Measurements from ENCODE around the gene RAD51D.

Gene RAD51D

DNA sequence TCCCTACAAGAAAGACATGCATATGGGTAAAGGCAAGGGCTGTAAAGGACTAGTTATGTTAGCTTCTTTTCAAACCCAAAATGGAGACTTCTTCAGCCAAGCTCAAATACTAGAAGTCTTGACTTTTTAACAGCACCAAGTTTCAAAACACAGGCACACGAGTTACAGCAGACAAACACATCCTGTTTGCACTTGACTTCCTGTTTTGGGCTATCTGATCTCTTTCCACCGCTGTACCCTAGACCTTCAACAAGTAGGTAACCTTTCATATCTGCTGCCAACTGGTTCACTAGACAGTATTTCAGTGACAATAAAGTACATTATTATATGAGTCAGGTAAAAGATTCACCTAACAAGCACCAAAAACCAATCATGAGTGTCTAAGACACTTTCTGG lies 68.5 kb downstream of the RAD51D start:
- TF ChIP-seq POLR2AphosphoS5 (IDR thresholded peaks at IDR 0.05; ENCODE audit: low read depth) (0 out of 2 replicates have a peak, but pooled peaks have one; percentile 23), SPI1 (IDR thresholded peaks at IDR 0.05; ENCODE audit: borderline replicate concordance, low read depth) (peak; percentile 96), GABPA (IDR thresholded peaks at IDR 0.05; ENCODE audit: low read depth) (peak; percentile 60)
- TF ChIP-seq, protein P1, sequence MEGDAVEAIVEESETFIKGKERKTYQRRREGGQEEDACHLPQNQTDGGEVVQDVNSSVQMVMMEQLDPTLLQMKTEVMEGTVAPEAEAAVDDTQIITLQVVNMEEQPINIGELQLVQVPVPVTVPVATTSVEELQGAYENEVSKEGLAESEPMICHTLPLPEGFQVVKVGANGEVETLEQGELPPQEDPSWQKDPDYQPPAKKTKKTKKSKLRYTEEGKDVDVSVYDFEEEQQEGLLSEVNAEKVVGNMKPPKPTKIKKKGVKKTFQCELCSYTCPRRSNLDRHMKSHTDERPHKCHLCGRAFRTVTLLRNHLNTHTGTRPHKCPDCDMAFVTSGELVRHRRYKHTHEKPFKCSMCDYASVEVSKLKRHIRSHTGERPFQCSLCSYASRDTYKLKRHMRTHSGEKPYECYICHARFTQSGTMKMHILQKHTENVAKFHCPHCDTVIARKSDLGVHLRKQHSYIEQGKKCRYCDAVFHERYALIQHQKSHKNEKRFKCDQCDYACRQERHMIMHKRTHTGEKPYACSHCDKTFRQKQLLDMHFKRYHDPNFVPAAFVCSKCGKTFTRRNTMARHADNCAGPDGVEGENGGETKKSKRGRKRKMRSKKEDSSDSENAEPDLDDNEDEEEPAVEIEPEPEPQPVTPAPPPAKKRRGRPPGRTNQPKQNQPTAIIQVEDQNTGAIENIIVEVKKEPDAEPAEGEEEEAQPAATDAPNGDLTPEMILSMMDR (IDR thresholded peaks at IDR 0.05; ENCODE audit: insufficient read depth, low read length): no peak
- H3K4me3 ChIP-seq (replicated peaks; ENCODE audit: insufficient read depth, low read length): no peak overlapping the region
- H3K27me3 ChIP-seq (ENCODE audit: insufficient read depth, poor library complexity, severe bottlenecking): no peaks in the 10 kb centered on the region
- peak overlapping the region; percentile 87 for H3K27ac ChIP-seq (replicated peaks)
- DNase-seq (ENCODE audit: low read depth in 1 of 2, low spot score in 1 of 2): peak in 1 of 2 experiments; percentile 86

DNA sequence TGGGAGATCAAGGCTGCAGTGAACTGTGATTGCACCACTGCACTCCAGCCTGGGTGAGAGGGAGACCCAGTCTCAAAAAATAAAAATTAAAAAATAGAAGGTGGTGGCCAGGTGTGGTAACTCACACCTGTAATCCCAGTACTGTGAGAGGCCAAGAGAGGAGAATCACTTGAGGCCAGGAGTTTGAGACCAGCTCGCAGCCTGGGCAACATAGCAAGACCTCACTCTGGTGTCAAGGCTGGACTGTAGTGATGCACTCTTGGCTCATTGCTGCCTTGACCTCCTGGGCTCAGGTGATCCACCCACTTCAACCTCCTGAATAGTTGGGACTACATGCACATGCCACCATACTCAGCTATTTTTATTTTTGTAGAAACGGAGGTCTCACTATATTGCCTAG lies 69.5 kb downstream of the RAD51D start:
- TF ChIP-seq GABPA (IDR thresholded peaks at IDR 0.05; ENCODE audit: low read depth) (no peak), SPI1 (IDR thresholded peaks at IDR 0.05; ENCODE audit: borderline replicate concordance, low read depth) (no peak)
- TF ChIP-seq, protein P2, sequence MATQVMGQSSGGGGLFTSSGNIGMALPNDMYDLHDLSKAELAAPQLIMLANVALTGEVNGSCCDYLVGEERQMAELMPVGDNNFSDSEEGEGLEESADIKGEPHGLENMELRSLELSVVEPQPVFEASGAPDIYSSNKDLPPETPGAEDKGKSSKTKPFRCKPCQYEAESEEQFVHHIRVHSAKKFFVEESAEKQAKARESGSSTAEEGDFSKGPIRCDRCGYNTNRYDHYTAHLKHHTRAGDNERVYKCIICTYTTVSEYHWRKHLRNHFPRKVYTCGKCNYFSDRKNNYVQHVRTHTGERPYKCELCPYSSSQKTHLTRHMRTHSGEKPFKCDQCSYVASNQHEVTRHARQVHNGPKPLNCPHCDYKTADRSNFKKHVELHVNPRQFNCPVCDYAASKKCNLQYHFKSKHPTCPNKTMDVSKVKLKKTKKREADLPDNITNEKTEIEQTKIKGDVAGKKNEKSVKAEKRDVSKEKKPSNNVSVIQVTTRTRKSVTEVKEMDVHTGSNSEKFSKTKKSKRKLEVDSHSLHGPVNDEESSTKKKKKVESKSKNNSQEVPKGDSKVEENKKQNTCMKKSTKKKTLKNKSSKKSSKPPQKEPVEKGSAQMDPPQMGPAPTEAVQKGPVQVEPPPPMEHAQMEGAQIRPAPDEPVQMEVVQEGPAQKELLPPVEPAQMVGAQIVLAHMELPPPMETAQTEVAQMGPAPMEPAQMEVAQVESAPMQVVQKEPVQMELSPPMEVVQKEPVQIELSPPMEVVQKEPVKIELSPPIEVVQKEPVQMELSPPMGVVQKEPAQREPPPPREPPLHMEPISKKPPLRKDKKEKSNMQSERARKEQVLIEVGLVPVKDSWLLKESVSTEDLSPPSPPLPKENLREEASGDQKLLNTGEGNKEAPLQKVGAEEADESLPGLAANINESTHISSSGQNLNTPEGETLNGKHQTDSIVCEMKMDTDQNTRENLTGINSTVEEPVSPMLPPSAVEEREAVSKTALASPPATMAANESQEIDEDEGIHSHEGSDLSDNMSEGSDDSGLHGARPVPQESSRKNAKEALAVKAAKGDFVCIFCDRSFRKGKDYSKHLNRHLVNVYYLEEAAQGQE (IDR thresholded peaks at IDR 0.05; ENCODE audit: insufficient replicate concordance, low read depth): no peak
- TF ChIP-seq, protein P1 (IDR thresholded peaks at IDR 0.05; ENCODE audit: insufficient read depth, low read length): no peak
- DNase-seq (ENCODE audit: low read depth in 1 of 2, low spot score in 1 of 2): no peak
- Histone ChIP-seq H3K4me3 (replicated peaks; ENCODE audit: insufficient read depth, low read length) (no peak overlapping the region), H3K27me3 (ENCODE audit: insufficient read depth, poor library complexity, severe bottlenecking) (no peaks in the 10 kb centered on the region), H3K27ac (replicated peaks) (peak overlapping the region; percentile 87)

DNA sequence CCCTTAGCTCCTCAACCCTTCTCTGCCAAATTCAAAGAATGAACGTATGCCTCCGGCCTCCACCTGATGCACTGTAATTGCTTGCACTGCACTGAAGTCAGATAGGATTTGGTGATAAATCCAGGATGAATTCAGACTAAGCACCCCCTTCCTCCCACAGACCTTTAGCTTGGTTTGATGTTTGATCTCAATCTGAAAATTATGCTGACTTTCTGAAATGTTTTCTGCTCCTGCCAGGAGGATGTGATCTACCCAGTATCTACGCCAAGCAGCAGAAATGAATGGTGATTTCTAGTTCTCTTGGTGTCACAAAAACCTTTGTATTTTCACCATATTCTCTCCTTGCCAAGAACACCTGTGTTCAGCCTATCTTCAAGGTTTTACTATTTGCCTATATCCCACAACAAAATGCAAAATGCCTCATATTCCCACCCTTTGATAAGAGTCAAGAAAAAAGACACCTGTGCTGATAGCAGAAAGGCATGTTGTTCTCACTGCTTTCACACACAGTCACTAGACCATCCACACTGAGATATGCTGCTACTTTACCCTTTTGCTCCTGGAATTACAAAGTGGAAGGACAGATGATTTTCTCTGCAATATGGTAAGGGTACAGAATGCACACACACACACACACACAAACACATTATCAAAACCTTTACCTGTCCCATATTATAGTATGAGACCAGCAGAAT lies 70.8 kb downstream of the RAD51D start:
- H3K27me3 ChIP-seq (ENCODE audit: insufficient read depth, poor library complexity, severe bottlenecking): no peaks in the 10 kb centered on the region
- H3K4me3 ChIP-seq (replicated peaks; ENCODE audit: insufficient read depth, low read length): no peak overlapping the region
- no peak overlapping the region for H3K27ac ChIP-seq (replicated peaks)
- no peak for TF ChIP-seq POLR2AphosphoS5 (IDR thresholded peaks at IDR 0.05; ENCODE audit: low read depth)
- TF ChIP-seq, protein P1 (IDR thresholded peaks at IDR 0.05; ENCODE audit: insufficient read depth, low read length): no peak
- TF ChIP-seq GABPA (IDR thresholded peaks at IDR 0.05; ENCODE audit: low read depth): no peak
- TF ChIP-seq, protein P2 (IDR thresholded peaks at IDR 0.05; ENCODE audit: insufficient replicate concordance, low read depth): no peak
- TF ChIP-seq SPI1 (IDR thresholded peaks at IDR 0.05; ENCODE audit: borderline replicate concordance, low read depth): no peak
- DNase-seq (ENCODE audit: low read depth in 1 of 2, low spot score in 1 of 2): no peak
